ENCODE results near the gene VCX.
"Not testable (repeated sequence)": the region's sequence is repeated elsewhere in the genome, so short reads cannot be mapped to it uniquely, and the experiment has no call there.

DNA sequence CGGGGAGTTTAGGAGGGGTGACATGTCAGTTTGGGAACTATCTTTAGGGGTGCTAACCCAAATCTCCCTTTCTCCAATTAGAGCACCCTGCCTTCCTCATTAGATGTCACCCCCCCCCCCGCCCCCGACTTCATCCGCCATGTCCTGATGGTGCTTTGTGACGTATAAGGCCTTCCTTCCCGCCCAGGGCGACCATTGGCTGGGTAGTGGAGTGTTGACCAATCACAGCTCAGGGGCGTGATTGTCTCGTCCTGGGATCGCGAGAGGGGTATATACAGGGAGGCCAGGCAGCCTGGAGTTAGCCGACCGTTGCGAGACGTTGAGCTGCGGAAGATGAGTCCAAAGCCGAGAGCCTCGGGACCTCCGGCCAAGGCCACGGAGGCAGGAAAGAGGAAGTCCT is at the start of gene VCX:
- TF ChIP-seq, protein P1, sequence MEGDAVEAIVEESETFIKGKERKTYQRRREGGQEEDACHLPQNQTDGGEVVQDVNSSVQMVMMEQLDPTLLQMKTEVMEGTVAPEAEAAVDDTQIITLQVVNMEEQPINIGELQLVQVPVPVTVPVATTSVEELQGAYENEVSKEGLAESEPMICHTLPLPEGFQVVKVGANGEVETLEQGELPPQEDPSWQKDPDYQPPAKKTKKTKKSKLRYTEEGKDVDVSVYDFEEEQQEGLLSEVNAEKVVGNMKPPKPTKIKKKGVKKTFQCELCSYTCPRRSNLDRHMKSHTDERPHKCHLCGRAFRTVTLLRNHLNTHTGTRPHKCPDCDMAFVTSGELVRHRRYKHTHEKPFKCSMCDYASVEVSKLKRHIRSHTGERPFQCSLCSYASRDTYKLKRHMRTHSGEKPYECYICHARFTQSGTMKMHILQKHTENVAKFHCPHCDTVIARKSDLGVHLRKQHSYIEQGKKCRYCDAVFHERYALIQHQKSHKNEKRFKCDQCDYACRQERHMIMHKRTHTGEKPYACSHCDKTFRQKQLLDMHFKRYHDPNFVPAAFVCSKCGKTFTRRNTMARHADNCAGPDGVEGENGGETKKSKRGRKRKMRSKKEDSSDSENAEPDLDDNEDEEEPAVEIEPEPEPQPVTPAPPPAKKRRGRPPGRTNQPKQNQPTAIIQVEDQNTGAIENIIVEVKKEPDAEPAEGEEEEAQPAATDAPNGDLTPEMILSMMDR (IDR thresholded peaks at IDR 0.05): not testable (repeated sequence)
- TF ChIP-seq POLR2A, POLR2AphosphoS5 (IDR thresholded peaks at IDR 0.05): not testable (repeated sequence)

Measured in breast epithelium (tissue), 3 donors.